Measurements from ENCODE around the gene SAMM50.

The SAMM50 gene

GRCh38 chr22:43985532-43985931, 30.3 kb downstream of the SAMM50 start:
- H3K4me3 ChIP-seq (ENCODE audit: low read length) = no peak overlapping the region
- TF ChIP-seq CTCF (IDR thresholded peaks at IDR 0.05; ENCODE audit: insufficient read depth, low read depth, low read length, missing control alignments) = no peak
- no peak for DNase-seq (ENCODE audit: low read depth)

- no peak for DNase-seq (ENCODE audit: low read depth)
- no peak for TF ChIP-seq CTCF (IDR thresholded peaks at IDR 0.05; ENCODE audit: insufficient read depth, low read depth, low read length, missing control alignments)
These were observed 33.0 kb downstream of the SAMM50 start for GRCh38 chr22:43988116-43988820.

GRCh38 chr22:43988960-43989359, 33.7 kb downstream of the SAMM50 start:
- no peak overlapping the region for H3K4me3 ChIP-seq (ENCODE audit: low read length)
- no peak for TF ChIP-seq CTCF (IDR thresholded peaks at IDR 0.05; ENCODE audit: insufficient read depth, low read depth, low read length, missing control alignments)

More at GRCh38 chr22:43988116-43988820, 33.0 kb downstream of the SAMM50 start:
- H3K4me3 ChIP-seq (ENCODE audit: low read length) = no peak overlapping the region

GRCh38 chr22:43990044-43990443, 34.8 kb downstream of the SAMM50 start:
- DNase-seq (ENCODE audit: low read depth) = no peak
- H3K4me3 ChIP-seq (ENCODE audit: low read length) = no peak overlapping the region
- TF ChIP-seq CTCF (IDR thresholded peaks at IDR 0.05; ENCODE audit: insufficient read depth, low read depth, low read length, missing control alignments) = no peak

More at GRCh38 chr22:43988960-43989359, 33.7 kb downstream of the SAMM50 start:
- DNase-seq (ENCODE audit: low read depth) = no peak

- no peak overlapping the region for H3K4me3 ChIP-seq (ENCODE audit: low read length)
- TF ChIP-seq CTCF (IDR thresholded peaks at IDR 0.05; ENCODE audit: insufficient read depth, low read depth, low read length, missing control alignments) = no peak
- DNase-seq (ENCODE audit: low read depth) = no peak
These were observed 36.2 kb downstream of the SAMM50 start for GRCh38 chr22:43991316-43992020.

- DNase-seq (ENCODE audit: low read depth) = no peak
- no peak for TF ChIP-seq CTCF (IDR thresholded peaks at IDR 0.05; ENCODE audit: insufficient read depth, low read depth, low read length, missing control alignments)
- no peak overlapping the region for H3K4me3 ChIP-seq (ENCODE audit: low read length)
These were observed 37.1 kb downstream of the SAMM50 start for GRCh38 chr22:43992331-43992821.
